Neural cell (in vitro differentiated cells): ENCODE data around the gene SMARCC1.

Experiments used
- EZH2 ChIP-seq: fragments of 200-600, 300-800 bp; shearing (Covaris generic), sonication (generic); IDR thresholded peaks from 2 replicates; pipeline ENCODE4 v1.6.1; 2014; ENCODE audit warnings: antibody characterized with exemption, low read length, borderline replicate concordance, mild to moderate bottlenecking; ENCODE audit not compliant: insufficient read depth, poor library complexity, severe bottlenecking
- RAD21 ChIP-seq: fragments of 450-650 bp; conservative IDR thresholded peaks from 2 replicates; pipeline ENCODE4 v1.6.1; 2014; ENCODE audit warnings: antibody characterized with exemption, mild to moderate bottlenecking, moderate library complexity
- TF ChIP-seq, protein P1 (sequence below): fragments of 450-650 bp; IDR thresholded peaks from 2 replicates; pipeline ENCODE4 v1.5.1; 2014; ENCODE audit warnings: antibody characterized with exemption, mild to moderate bottlenecking, moderate library complexity; ENCODE audit not compliant: poor library complexity, severe bottlenecking
- TF ChIP-seq, protein P2 (sequence below): IDR thresholded peaks from 2 replicates; pipeline ENCODE4 v1.6.1; 2012; ENCODE audit warnings: borderline replicate concordance

DNA sequence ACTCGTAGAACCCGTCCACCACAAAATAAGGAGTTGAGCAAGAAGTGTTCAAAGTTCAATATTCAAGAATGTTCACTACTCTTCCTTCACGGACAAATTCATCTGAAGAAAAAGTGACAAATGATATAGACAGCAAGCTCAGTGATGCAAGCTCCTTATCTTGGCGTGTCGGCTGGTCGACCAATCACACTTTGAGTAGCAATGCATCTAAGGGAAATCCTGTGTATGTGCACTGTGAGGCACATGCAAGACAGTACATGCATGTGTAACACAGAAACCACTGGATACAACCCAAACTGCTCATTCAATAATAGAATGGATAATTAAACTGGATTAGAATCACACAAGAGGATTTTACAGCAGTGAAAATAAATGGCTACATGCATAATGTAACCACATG is 138.6 kb downstream of the SMARCC1 start:
- TF ChIP-seq, protein P1, sequence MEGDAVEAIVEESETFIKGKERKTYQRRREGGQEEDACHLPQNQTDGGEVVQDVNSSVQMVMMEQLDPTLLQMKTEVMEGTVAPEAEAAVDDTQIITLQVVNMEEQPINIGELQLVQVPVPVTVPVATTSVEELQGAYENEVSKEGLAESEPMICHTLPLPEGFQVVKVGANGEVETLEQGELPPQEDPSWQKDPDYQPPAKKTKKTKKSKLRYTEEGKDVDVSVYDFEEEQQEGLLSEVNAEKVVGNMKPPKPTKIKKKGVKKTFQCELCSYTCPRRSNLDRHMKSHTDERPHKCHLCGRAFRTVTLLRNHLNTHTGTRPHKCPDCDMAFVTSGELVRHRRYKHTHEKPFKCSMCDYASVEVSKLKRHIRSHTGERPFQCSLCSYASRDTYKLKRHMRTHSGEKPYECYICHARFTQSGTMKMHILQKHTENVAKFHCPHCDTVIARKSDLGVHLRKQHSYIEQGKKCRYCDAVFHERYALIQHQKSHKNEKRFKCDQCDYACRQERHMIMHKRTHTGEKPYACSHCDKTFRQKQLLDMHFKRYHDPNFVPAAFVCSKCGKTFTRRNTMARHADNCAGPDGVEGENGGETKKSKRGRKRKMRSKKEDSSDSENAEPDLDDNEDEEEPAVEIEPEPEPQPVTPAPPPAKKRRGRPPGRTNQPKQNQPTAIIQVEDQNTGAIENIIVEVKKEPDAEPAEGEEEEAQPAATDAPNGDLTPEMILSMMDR, result no peak
- TF ChIP-seq, protein P2, sequence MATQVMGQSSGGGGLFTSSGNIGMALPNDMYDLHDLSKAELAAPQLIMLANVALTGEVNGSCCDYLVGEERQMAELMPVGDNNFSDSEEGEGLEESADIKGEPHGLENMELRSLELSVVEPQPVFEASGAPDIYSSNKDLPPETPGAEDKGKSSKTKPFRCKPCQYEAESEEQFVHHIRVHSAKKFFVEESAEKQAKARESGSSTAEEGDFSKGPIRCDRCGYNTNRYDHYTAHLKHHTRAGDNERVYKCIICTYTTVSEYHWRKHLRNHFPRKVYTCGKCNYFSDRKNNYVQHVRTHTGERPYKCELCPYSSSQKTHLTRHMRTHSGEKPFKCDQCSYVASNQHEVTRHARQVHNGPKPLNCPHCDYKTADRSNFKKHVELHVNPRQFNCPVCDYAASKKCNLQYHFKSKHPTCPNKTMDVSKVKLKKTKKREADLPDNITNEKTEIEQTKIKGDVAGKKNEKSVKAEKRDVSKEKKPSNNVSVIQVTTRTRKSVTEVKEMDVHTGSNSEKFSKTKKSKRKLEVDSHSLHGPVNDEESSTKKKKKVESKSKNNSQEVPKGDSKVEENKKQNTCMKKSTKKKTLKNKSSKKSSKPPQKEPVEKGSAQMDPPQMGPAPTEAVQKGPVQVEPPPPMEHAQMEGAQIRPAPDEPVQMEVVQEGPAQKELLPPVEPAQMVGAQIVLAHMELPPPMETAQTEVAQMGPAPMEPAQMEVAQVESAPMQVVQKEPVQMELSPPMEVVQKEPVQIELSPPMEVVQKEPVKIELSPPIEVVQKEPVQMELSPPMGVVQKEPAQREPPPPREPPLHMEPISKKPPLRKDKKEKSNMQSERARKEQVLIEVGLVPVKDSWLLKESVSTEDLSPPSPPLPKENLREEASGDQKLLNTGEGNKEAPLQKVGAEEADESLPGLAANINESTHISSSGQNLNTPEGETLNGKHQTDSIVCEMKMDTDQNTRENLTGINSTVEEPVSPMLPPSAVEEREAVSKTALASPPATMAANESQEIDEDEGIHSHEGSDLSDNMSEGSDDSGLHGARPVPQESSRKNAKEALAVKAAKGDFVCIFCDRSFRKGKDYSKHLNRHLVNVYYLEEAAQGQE, result no peak
- TF ChIP-seq RAD21 (no peak), EZH2 (no peak)
